Adipocyte (in vitro differentiated cells): ENCODE results near the gene TNFRSF13B.
"Not testable (repeated sequence)": the region's sequence is repeated elsewhere in the genome, so short reads cannot be mapped to it uniquely, and the experiment has no call there.

Experiments
- DNase-seq: peaks from one replicate; pipeline ENCODE4 v3.0.0-alpha.2; 2015; ENCODE audit warnings: low read depth
- H3K27me3 ChIP-seq: replicated peaks from 2 replicates; pipeline ENCODE4 v1.7.0; 2013; ENCODE audit warnings: mild to moderate bottlenecking, low read length, moderate library complexity; ENCODE audit not compliant: control insufficient read depth, insufficient read depth
- H3K36me3 ChIP-seq: 2 replicates; pipeline ENCODE4 v1.7.0; 2013; ENCODE audit warnings: low read length, mild to moderate bottlenecking, moderate library complexity; ENCODE audit not compliant: control insufficient read depth, insufficient read depth, severe bottlenecking
- H3K4me1 ChIP-seq: 2 replicates; pipeline ENCODE4 v1.7.0; 2013; ENCODE audit warnings: mild to moderate bottlenecking, low read length, moderate library complexity; ENCODE audit not compliant: control insufficient read depth, insufficient read depth
- H3K4me3 ChIP-seq: 2 replicates; pipeline ENCODE4 v1.7.0; 2013; ENCODE audit warnings: mild to moderate bottlenecking, low read length, moderate library complexity
- H3K9ac ChIP-seq: 2 replicates; pipeline ENCODE4 v1.7.0; 2013; ENCODE audit warnings: mild to moderate bottlenecking, low read length, moderate library complexity
- H3K9me3 ChIP-seq: 2 replicates; pipeline ENCODE4 v1.7.0; 2013; ENCODE audit warnings: mild to moderate bottlenecking, low read length, moderate library complexity; ENCODE audit not compliant: control insufficient read depth

TNFRSF13B gene

GRCh38 chr17:17014748-17015124, 42.8 kb upstream of the TNFRSF13B start:
- not testable (repeated sequence) for H3K36me3 ChIP-seq, DNase-seq, H3K27me3 ChIP-seq

GRCh38 chr17:17013828-17014747, 42.2 kb upstream of the TNFRSF13B start:
- not testable (repeated sequence) for DNase-seq, H3K9ac ChIP-seq, H3K27me3 ChIP-seq, H3K4me3 ChIP-seq, H3K4me1 ChIP-seq, H3K9me3 ChIP-seq, H3K36me3 ChIP-seq

More at GRCh38 chr17:17014748-17015124, 42.8 kb upstream of the TNFRSF13B start:
- H3K4me1 ChIP-seq, H3K4me3 ChIP-seq, H3K9ac ChIP-seq, H3K9me3 ChIP-seq: not testable (repeated sequence)

GRCh38 chr17:17011043-17011907, 39.4 kb upstream of the TNFRSF13B start:
- H3K4me3 ChIP-seq, H3K4me1 ChIP-seq, H3K27me3 ChIP-seq, H3K9me3 ChIP-seq, H3K9ac ChIP-seq, H3K36me3 ChIP-seq: not testable (repeated sequence)
- peak; percentile 87 for DNase-seq

GRCh38 chr17:17010545-17011034, 38.7 kb upstream of the TNFRSF13B start:
- not testable (repeated sequence) for H3K9ac ChIP-seq, H3K36me3 ChIP-seq, DNase-seq, H3K4me3 ChIP-seq, H3K9me3 ChIP-seq, H3K4me1 ChIP-seq, H3K27me3 ChIP-seq

- not testable (repeated sequence) for H3K4me1 ChIP-seq, H3K27me3 ChIP-seq, H3K9me3 ChIP-seq, H3K36me3 ChIP-seq, H3K4me3 ChIP-seq, H3K9ac ChIP-seq
- DNase-seq: peak; percentile 41
Measured at GRCh38 chr17:17009972-17010371, 38.1 kb upstream of the TNFRSF13B start.

GRCh38 chr17:17008621-17009397, 36.9 kb upstream of the TNFRSF13B start:
- H3K36me3 ChIP-seq, H3K4me3 ChIP-seq, H3K4me1 ChIP-seq, DNase-seq, H3K9ac ChIP-seq, H3K9me3 ChIP-seq, H3K27me3 ChIP-seq: not testable (repeated sequence)

GRCh38 chr17:17007891-17008290, 36.0 kb upstream of the TNFRSF13B start:
- not testable (repeated sequence) for H3K4me3 ChIP-seq, H3K9me3 ChIP-seq, H3K9ac ChIP-seq, DNase-seq, H3K27me3 ChIP-seq, H3K36me3 ChIP-seq, H3K4me1 ChIP-seq

- not testable (repeated sequence) for H3K9me3 ChIP-seq, H3K36me3 ChIP-seq, H3K27me3 ChIP-seq, H3K9ac ChIP-seq, H3K4me3 ChIP-seq, DNase-seq
- peaks cover 11% of the 10 kb centered on the region for H3K4me1 ChIP-seq
Measured at GRCh38 chr17:17004997-17005614, 33.2 kb upstream of the TNFRSF13B start.

- Histone ChIP-seq H3K4me1 (peaks cover 6% of the 10 kb centered on the region), H3K9ac (no peak overlapping the region), H3K36me3 (no peaks in the 10 kb centered on the region), H3K27me3 (peaks cover 8% of the 10 kb centered on the region), H3K4me3 (no peak overlapping the region), H3K9me3 (no peaks in the 10 kb centered on the region)
- DNase-seq: no peak
Measured at GRCh38 chr17:17004251-17004996, 32.5 kb upstream of the TNFRSF13B start.
